Peyer's patch (tissue), 4 donors: ENCODE measurements around the gene FNBP1. TPM values are rescaled to one million over a fixed set of nuclear protein-coding genes. Genes with fewer than 3 reads are reported as not detected.

Source experiments
- DNase-seq, 3 donors: peaks; one replicate each; pipeline ENCODE4 v3.0.0-alpha.2; 2017 to 2019
- H3K27ac ChIP-seq, 4 donors: fragments of 200-600 bp; sonication (generic); one replicate each; pipeline ENCODE4 v1.5.1; 2016 to 2019
- H3K27me3 ChIP-seq, 2 donors: fragments of 200-600 bp; sonication (generic); one replicate each; pipeline ENCODE4 v1.5.1; 2019
- H3K36me3 ChIP-seq, 3 donors: fragments of 200-600 bp; sonication (generic); one replicate each; pipeline ENCODE4 v1.5.1; 2016 to 2019
- H3K4me1 ChIP-seq, 4 donors: fragments of 200-600 bp; sonication (generic); one replicate each; pipeline ENCODE4 v1.5.1; 2016 to 2019
- H3K4me3 ChIP-seq, 4 donors: fragments of 200-600 bp; sonication (generic); 1 replicate in 3 of 4; 2 replicates in 1 of 4; pipeline ENCODE4 v1.5.1; 2016 to 2019; ENCODE audit warnings: mild to moderate bottlenecking in 1 of 4
- H3K9me3 ChIP-seq, 4 donors: fragments of 200-600 bp; sonication (generic); one replicate each; pipeline ENCODE4 v1.5.1; 2016 to 2019; ENCODE audit warnings: mild to moderate bottlenecking in 1 of 4
- CTCF ChIP-seq, 6 experiments: fragments of 450-650 bp in 4 of 6; fragments of 200-600 bp in 2 of 6; sonication (generic) in 1 of 6; IDR thresholded peaks; one replicate each; pipeline ENCODE4 v1.5.1; 2017 to 2019; ENCODE audit warnings: antibody characterized with exemption in 6 of 6, mild to moderate bottlenecking in 3 of 6, moderate library complexity in 1 of 6
- POLR2A ChIP-seq, 2 donors: fragments of 450-650 bp; IDR thresholded peaks; one replicate each; pipeline ENCODE4 v1.5.1; 2017; ENCODE audit warnings: antibody characterized with exemption in 2 of 2, mild to moderate bottlenecking in 2 of 2, moderate library complexity in 2 of 2
- total RNA-seq, 4 donors: library from RNA; depleted of rRNA; stranded (reverse); fragments of >200 nt; gene quantifications; one replicate each; pipeline ENCODE4 v1.1.0, GENCODE V29; 2016

FNBP1 gene
- total RNA-seq, 4 donors from 2014 or later, result 9.8 to 163 (median 22.2) TPM

- Histone ChIP-seq H3K9me3 (no peaks in the 10 kb centered on the region), H3K4me1 (no peaks in the 10 kb centered on the region), H3K4me3 (no peak overlapping the region), H3K27me3 (no peaks in the 10 kb centered on the region), H3K36me3 (peaks cover 0 to 30% (median 0%) of the 10 kb centered on the region in 3 donors), H3K27ac (no peak overlapping the region)
- no peak for TF ChIP-seq CTCF (IDR thresholded peaks at IDR 0.05)
- no peak for TF ChIP-seq POLR2A (IDR thresholded peaks at IDR 0.05)
- peak in 1 of 3 donors; percentile 2 for DNase-seq
Observed at GRCh38 chr9:129907201-129907600, 135.8 kb downstream of the FNBP1 start.

- Histone ChIP-seq H3K27ac (no peak overlapping the region), H3K9me3 (no peaks in the 10 kb centered on the region), H3K27me3 (no peaks in the 10 kb centered on the region), H3K4me1 (no peaks in the 10 kb centered on the region), H3K36me3 (peaks cover 0 to 39% (median 0%) of the 10 kb centered on the region in 3 donors), H3K4me3 (no peak overlapping the region)
- TF ChIP-seq CTCF (IDR thresholded peaks at IDR 0.05), result no peak
- no peak for TF ChIP-seq POLR2A (IDR thresholded peaks at IDR 0.05)
- peak in 1 of 3 donors; percentile 29 for DNase-seq
Observed at GRCh38 chr9:129906298-129906697, 136.7 kb downstream of the FNBP1 start.

- Histone ChIP-seq H3K36me3 (peaks cover 0 to 48% (median 0%) of the 10 kb centered on the region in 3 donors), H3K27ac (no peak overlapping the region), H3K4me3 (no peak overlapping the region), H3K4me1 (no peaks in the 10 kb centered on the region), H3K9me3 (no peaks in the 10 kb centered on the region), H3K27me3 (no peaks in the 10 kb centered on the region)
- TF ChIP-seq CTCF (IDR thresholded peaks at IDR 0.05) (no peak), POLR2A (IDR thresholded peaks at IDR 0.05) (no peak)
- no peak for DNase-seq
Observed at GRCh38 chr9:129904734-129905133, 138.3 kb downstream of the FNBP1 start.

- Histone ChIP-seq H3K9me3 (no peaks in the 10 kb centered on the region), H3K36me3 (peaks cover 0 to 46% (median 0%) of the 10 kb centered on the region in 3 donors), H3K4me3 (no peak overlapping the region), H3K27ac (no peak overlapping the region), H3K4me1 (no peaks in the 10 kb centered on the region), H3K27me3 (no peaks in the 10 kb centered on the region)
- TF ChIP-seq POLR2A (IDR thresholded peaks at IDR 0.05) (no peak), CTCF (IDR thresholded peaks at IDR 0.05) (no peak)
- DNase-seq, result peak in 1 of 3 donors; percentile 11
Observed at GRCh38 chr9:129902740-129903134, 140.3 kb downstream of the FNBP1 start.

- Histone ChIP-seq H3K9me3 (no peaks in the 10 kb centered on the region), H3K4me1 (no peaks in the 10 kb centered on the region), H3K4me3 (no peak overlapping the region), H3K36me3 (peaks cover 0 to 41% (median 0%) of the 10 kb centered on the region in 3 donors), H3K27ac (peak overlapping the region in 1 of 4 donors; percentile 20), H3K27me3 (no peaks in the 10 kb centered on the region)
- DNase-seq, result peak in 2 of 3 donors; percentile 4 to 9
- no peak for TF ChIP-seq POLR2A (IDR thresholded peaks at IDR 0.05)
- TF ChIP-seq CTCF (IDR thresholded peaks at IDR 0.05), result no peak
Observed at GRCh38 chr9:129901993-129902739, 140.8 kb downstream of the FNBP1 start.
